Mesodermal cell (in vitro differentiated cells): ENCODE data around the gene PALD1.

ENCODE experiments used
- H3K27ac ChIP-seq: 2 replicates; pipeline ENCODE4 v1.7.0; 2013; ENCODE audit warnings: mild to moderate bottlenecking, low read depth, low read length, moderate library complexity; ENCODE audit not compliant: severe bottlenecking
- H3K36me3 ChIP-seq: 2 replicates; pipeline ENCODE4 v1.7.1; 2013; ENCODE audit warnings: mild to moderate bottlenecking, low read length, moderate library complexity; ENCODE audit not compliant: control insufficient read depth, insufficient read depth
- H3K4me1 ChIP-seq: one replicate; pipeline ENCODE4 v1.7.1; 2013; ENCODE audit warnings: mild to moderate bottlenecking, low read length; ENCODE audit not compliant: insufficient read depth, control insufficient read depth, poor library complexity, severe bottlenecking
- H3K4me3 ChIP-seq: 2 replicates; pipeline ENCODE4 v1.7.0; 2013; ENCODE audit warnings: low read length, control low read depth, mild to moderate bottlenecking; ENCODE audit not compliant: insufficient read depth, poor library complexity, severe bottlenecking; ENCODE audit errors: extremely low read depth
- H3K9me3 ChIP-seq: 2 replicates; pipeline ENCODE4 v1.7.1; 2013; ENCODE audit warnings: mild to moderate bottlenecking, low read length, moderate library complexity; ENCODE audit not compliant: control insufficient read depth
- WGBS, 2 experiments: methylation state at CpG; one replicate each; pipeline ENCODE4 v1.1.5; 2013; ENCODE audit warnings: missing lambda C conversion rate in 2 of 2; ENCODE audit not compliant: insufficient coverage in 2 of 2; 5-methylcytosine and 5-hydroxymethylcytosine counted together

PALD1 gene

GRCh38 chr10:70596860-70597809 is 118.6 kb downstream of the PALD1 start:
- WGBS, 2 experiments = 83 to 90% methylated on average over 3 to 4 of the region's 8 CpGs
- H3K4me3 ChIP-seq = no peak overlapping the region
- H3K36me3 ChIP-seq = no peaks in the 10 kb centered on the region
- H3K27ac ChIP-seq = no peak overlapping the region
- no peaks in the 10 kb centered on the region for H3K9me3 ChIP-seq
- H3K4me1 ChIP-seq = no peaks in the 10 kb centered on the region

- 94 to 95% methylated on average over 28 to 32 of the region's 34 CpGs for WGBS, 2 experiments
- no peaks in the 10 kb centered on the region for H3K4me1 ChIP-seq
- H3K9me3 ChIP-seq = no peaks in the 10 kb centered on the region
- no peak overlapping the region for H3K27ac ChIP-seq
- no peak overlapping the region for H3K4me3 ChIP-seq
- H3K36me3 ChIP-seq = no peaks in the 10 kb centered on the region
These were observed 119.6 kb downstream of the PALD1 start for GRCh38 chr10:70597856-70598815.

GRCh38 chr10:70598857-70599295 is 120.3 kb downstream of the PALD1 start:
- H3K27ac ChIP-seq = no peak overlapping the region
- H3K4me1 ChIP-seq = no peaks in the 10 kb centered on the region
- no peaks in the 10 kb centered on the region for H3K36me3 ChIP-seq
- no peak overlapping the region for H3K4me3 ChIP-seq
- H3K9me3 ChIP-seq = no peaks in the 10 kb centered on the region
- 89 to 91% methylated on average over 16 of the region's 16 CpGs for WGBS, 2 experiments

GRCh38 chr10:70599319-70599718 is 120.8 kb downstream of the PALD1 start:
- WGBS, 2 experiments = 95 to 96% methylated on average over 4 to 6 of the region's 8 CpGs
- Histone ChIP-seq H3K36me3 (no peaks in the 10 kb centered on the region), H3K9me3 (no peaks in the 10 kb centered on the region), H3K4me3 (no peak overlapping the region), H3K4me1 (no peaks in the 10 kb centered on the region), H3K27ac (no peak overlapping the region)

GRCh38 chr10:70599791-70600190 is 121.2 kb downstream of the PALD1 start:
- Histone ChIP-seq H3K9me3 (no peaks in the 10 kb centered on the region), H3K4me1 (no peaks in the 10 kb centered on the region), H3K4me3 (no peak overlapping the region), H3K27ac (no peak overlapping the region), H3K36me3 (no peaks in the 10 kb centered on the region)
- 87 to 92% methylated on average over 3 of the region's 4 CpGs for WGBS, 2 experiments

- Histone ChIP-seq H3K4me1 (no peaks in the 10 kb centered on the region), H3K36me3 (no peaks in the 10 kb centered on the region), H3K9me3 (no peaks in the 10 kb centered on the region), H3K4me3 (no peak overlapping the region), H3K27ac (no peak overlapping the region)
- 96 to 97% methylated on average over 20 to 24 of the region's 24 CpGs for WGBS, 2 experiments
These were observed 122.2 kb downstream of the PALD1 start for GRCh38 chr10:70600512-70601395.

- Histone ChIP-seq H3K9me3 (no peaks in the 10 kb centered on the region), H3K36me3 (no peaks in the 10 kb centered on the region), H3K4me3 (no peak overlapping the region), H3K4me1 (no peaks in the 10 kb centered on the region), H3K27ac (no peak overlapping the region)
- 89 to 100% methylated on average over 1 of the region's 5 CpGs for WGBS, 2 experiments
These were observed 123.2 kb downstream of the PALD1 start for GRCh38 chr10:70601746-70602145.

GRCh38 chr10:70602665-70603448 is 124.3 kb downstream of the PALD1 start, which contains the start of gene PRF1:
Gene PRF1 (minus strand): TSS chr10:70602741. CDS start chr10:70600902, 1,839 bp downstream.
- no peaks in the 10 kb centered on the region for H3K36me3 ChIP-seq
- no peak within 1 kb of the TSS for H3K4me3 ChIP-seq
- no peaks in the 10 kb centered on the region for H3K9me3 ChIP-seq
- no peaks in the 10 kb centered on the region for H3K4me1 ChIP-seq
- H3K27ac ChIP-seq = no peak within 1 kb of the TSS
- whole genome bisulfite sequencing, 2 experiments = 88 to 92% methylated on average over 15 to 17 of the region's 21 CpGs

- Histone ChIP-seq H3K4me3 (no peak overlapping the region), H3K9me3 (no peaks in the 10 kb centered on the region), H3K4me1 (no peaks in the 10 kb centered on the region), H3K36me3 (no peaks in the 10 kb centered on the region), H3K27ac (no peak overlapping the region)
- WGBS, 2 experiments = 94 to 96% methylated on average over 4 to 5 of the region's 7 CpGs
These were observed 124.9 kb downstream of the PALD1 start for GRCh38 chr10:70603449-70603801.
